Stomach (tissue), 4 donors: ENCODE measurements around the gene GOSR2.

Experiments
- CTCF ChIP-seq, 7 experiments: fragments of 450-650 bp in 4 of 7; fragments of 200-600 bp in 3 of 7; sonication (generic) in 3 of 7; IDR thresholded peaks; one replicate each; pipeline ENCODE4 v1.5.1; 2016 to 2019; ENCODE audit warnings: antibody characterized with exemption in 7 of 7, control low read depth in 2 of 7, mild to moderate bottlenecking in 1 of 7
- EP300 ChIP-seq: sonication (generic); formaldehyde crosslinking; IDR thresholded peaks from one replicate; pipeline ENCODE4 v1.6.1; 2017; ENCODE audit warnings: antibody characterized with exemption
- POLR2A ChIP-seq, 4 donors: fragments of 450-650 bp; IDR thresholded peaks; one replicate each; pipeline ENCODE4 v1.6.1; 2016; ENCODE audit warnings: antibody characterized with exemption in 4 of 4, control low read depth in 2 of 4, mild to moderate bottlenecking in 1 of 4, moderate library complexity in 1 of 4
- POLR2AphosphoS5 ChIP-seq, 3 donors: sonication (generic); formaldehyde crosslinking; IDR thresholded peaks; one replicate each; pipeline ENCODE4 v1.6.1; 2016; ENCODE audit warnings: antibody characterized with exemption in 3 of 3

- TF ChIP-seq CTCF (IDR thresholded peaks at IDR 0.05), result no peak
- TF ChIP-seq POLR2A (IDR thresholded peaks at IDR 0.05), result no peak
- no peak for TF ChIP-seq POLR2AphosphoS5 (IDR thresholded peaks at IDR 0.05)
- no peak for TF ChIP-seq EP300
Measured at GRCh38 chr17:46931596-46931995, 8.6 kb downstream of the GOSR2 start.
